ENCODE measurements around the gene VEZT. TPM values are rescaled to one million over a fixed set of nuclear protein-coding genes. Genes with fewer than 3 reads are reported as not detected.

The VEZT gene, protein sequence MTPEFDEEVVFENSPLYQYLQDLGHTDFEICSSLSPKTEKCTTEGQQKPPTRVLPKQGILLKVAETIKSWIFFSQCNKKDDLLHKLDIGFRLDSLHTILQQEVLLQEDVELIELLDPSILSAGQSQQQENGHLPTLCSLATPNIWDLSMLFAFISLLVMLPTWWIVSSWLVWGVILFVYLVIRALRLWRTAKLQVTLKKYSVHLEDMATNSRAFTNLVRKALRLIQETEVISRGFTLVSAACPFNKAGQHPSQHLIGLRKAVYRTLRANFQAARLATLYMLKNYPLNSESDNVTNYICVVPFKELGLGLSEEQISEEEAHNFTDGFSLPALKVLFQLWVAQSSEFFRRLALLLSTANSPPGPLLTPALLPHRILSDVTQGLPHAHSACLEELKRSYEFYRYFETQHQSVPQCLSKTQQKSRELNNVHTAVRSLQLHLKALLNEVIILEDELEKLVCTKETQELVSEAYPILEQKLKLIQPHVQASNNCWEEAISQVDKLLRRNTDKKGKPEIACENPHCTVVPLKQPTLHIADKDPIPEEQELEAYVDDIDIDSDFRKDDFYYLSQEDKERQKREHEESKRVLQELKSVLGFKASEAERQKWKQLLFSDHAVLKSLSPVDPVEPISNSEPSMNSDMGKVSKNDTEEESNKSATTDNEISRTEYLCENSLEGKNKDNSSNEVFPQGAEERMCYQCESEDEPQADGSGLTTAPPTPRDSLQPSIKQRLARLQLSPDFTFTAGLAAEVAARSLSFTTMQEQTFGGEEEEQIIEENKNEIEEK
- total RNA-seq: 124 and 130 TPM in 2 replicates

DNA sequence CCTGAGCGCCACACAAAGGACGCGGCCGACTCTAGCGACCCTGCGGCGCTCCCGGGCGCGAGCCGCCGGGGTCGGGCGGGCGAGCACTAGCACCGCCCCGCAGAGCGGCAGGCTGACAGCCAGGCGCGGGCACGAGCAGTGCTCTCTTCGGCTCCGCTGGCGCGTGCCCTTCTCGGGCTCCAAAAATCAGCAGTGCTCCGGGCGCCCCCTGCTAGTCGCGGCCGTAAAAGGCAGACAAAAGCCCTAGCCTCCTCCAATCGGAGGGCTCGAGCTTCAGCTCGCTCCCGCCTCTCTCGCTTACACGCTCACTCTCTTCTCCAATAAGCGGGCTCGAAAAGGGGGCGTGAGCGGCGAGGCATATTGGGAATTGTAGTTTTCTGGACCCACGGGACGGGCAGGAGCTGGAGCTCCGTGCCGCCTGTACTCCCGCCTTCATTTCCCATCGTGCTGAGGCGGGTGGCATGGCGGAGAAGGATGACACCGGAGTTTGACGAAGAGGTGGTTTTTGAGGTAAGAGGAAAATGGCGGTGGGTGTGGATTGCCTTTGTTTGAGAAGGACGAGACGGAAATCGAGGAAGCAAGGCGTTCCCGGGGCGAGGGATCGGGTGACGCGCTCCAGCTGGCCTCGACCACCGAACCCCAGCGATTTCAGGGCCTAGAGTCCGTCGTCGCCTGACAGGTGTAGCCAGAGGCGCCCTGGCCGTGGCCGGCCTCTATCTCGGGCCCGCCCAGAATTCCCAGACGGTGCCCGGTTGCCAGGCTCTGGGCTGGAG is at the start of gene VEZT, which contains the start of gene FGD6:
Gene VEZT (plus strand): TSS at position 431 of the 773 bp plus-strand sequence. CDS start 44 bp downstream, at position 475.
Gene FGD6 (minus strand): TSS at position 91 of the 773 bp plus-strand sequence. CDS start 227 bp downstream, outside the sequence.

Small RNA genes lying within 50 kb of the gene (small RNA-seq; reads per million reads assigned to genes)
- gene MIR331 (197 reads per million, percentile 99 among the genes with 10 or more reads in this experiment), gene MIR3685 (not detected), gene RF00019 (not detected), gene RNU6-808P (not detected)

Other genes starting within 250 kb of the VEZT start
- 109 and 123 TPM in 2 replicates for gene NDUFA12, start 214.1 kb upstream of the VEZT start, total RNA-seq
- gene NR2C1, start 144.2 kb upstream of the VEZT start, total RNA-seq: 34.0 and 35.5 TPM in 2 replicates
- gene FGD6, start 340 bp upstream of the VEZT start, total RNA-seq: 23.0 and 30.7 TPM in 2 replicates